ENCODE results near the gene PRKCE. TPM values are rescaled to one million over a fixed set of nuclear protein-coding genes. Genes with fewer than 3 reads are reported as not detected.
A peak's percentile ranks its signal among the peaks of the same experiment; 100 is the strongest.

Gene PRKCE
- polyA plus RNA-seq, 2 donors: 2.6 to 2.9 TPM

DNA sequence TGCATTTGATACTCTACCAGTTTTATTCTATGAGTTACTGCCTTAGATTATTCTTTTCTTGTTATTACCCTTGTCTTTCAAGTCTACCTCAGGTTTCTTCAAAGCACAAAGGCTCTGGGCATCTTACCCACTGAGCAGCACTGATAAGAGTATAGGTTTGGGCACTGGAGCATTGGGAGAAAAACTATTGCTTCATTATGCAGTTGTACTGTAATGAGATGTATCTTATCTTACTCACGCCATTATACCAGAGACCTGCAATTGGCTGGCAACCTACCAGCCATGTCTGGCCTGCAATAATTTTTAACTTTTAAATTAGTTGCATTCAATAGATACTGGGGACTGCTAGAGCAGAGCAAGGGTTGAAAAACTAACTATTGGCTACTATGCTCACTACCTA lies 21.5 kb upstream of the PRKCE start:
- no peaks in the 10 kb centered on the region for H3K36me3 ChIP-seq (ENCODE audit: control insufficient read depth in 2 of 2, insufficient read depth in 2 of 2, low read length in 1 of 2)
- H3K9me3 ChIP-seq (ENCODE audit: control insufficient read depth in 2 of 2, insufficient read depth in 1 of 2, low read depth in 1 of 2, low read length in 1 of 2): no peaks in the 10 kb centered on the region
- H3K4me1 ChIP-seq (ENCODE audit: control insufficient read depth in 2 of 2, insufficient read depth in 2 of 2, low read length in 1 of 2): no peaks in the 10 kb centered on the region
- no peaks in the 10 kb centered on the region for H3K27me3 ChIP-seq (ENCODE audit: control insufficient read depth in 1 of 2, insufficient read depth in 2 of 2, low read length in 2 of 2)
- no peak overlapping the region for H3K4me3 ChIP-seq (ENCODE audit: low read depth in 1 of 2, low read length in 2 of 2)
- 82 to 95% methylated on average over 1 of the region's 1 CpG for WGBS, 2 donors
- no peak overlapping the region for H3K27ac ChIP-seq (ENCODE audit: low read depth in 2 of 2, low read length in 1 of 2)

DNA sequence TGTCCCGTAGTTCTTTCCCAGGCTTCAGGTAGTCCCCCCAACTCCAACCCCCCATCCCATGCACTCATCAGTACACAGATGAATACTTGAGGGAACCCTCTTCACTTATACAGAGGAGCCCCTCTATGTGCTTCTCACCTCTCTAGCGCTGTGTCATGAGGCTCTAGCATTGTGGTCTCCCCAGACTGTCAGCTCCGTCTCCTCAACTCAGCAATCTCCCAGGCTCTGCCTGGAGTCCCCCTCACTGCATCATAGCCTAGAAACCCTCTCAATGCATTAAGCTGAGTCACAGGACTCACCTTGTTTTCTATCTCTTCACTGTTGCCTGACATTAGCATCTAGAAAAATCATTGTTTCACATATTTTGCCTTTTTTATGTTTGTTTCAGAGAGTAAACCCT lies 20.2 kb upstream of the PRKCE start:
- no peak overlapping the region for H3K4me3 ChIP-seq (ENCODE audit: low read depth in 1 of 2, low read length in 2 of 2)
- H3K27me3 ChIP-seq (ENCODE audit: control insufficient read depth in 1 of 2, insufficient read depth in 2 of 2, low read length in 2 of 2): no peaks in the 10 kb centered on the region
- no peaks in the 10 kb centered on the region for H3K4me1 ChIP-seq (ENCODE audit: control insufficient read depth in 2 of 2, insufficient read depth in 2 of 2, low read length in 1 of 2)
- WGBS, 2 donors: 94 to 98% methylated on average over 3 of the region's 3 CpGs
- no peaks in the 10 kb centered on the region for H3K9me3 ChIP-seq (ENCODE audit: control insufficient read depth in 2 of 2, insufficient read depth in 1 of 2, low read depth in 1 of 2, low read length in 1 of 2)
- H3K36me3 ChIP-seq (ENCODE audit: control insufficient read depth in 2 of 2, insufficient read depth in 2 of 2, low read length in 1 of 2): no peaks in the 10 kb centered on the region
- no peak overlapping the region for H3K27ac ChIP-seq (ENCODE audit: low read depth in 2 of 2, low read length in 1 of 2)

DNA sequence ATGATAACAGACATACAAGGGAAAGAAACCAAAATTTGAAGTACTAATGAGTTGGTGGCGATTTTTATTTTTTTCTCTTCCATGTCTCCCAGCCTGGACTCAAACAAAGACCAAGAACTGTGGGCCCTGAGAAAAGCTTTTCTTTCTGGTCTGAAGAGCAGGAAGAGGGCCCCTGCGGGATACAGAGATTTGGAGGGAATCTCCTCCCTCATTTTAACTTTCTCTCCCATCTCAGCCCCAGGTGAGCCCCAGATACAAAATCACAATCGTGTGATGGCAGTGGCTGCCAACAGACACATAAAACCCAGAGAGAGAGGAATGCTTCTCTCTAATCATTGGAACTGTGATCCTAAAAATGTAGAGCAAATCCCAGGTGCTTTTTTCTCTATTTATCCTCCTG lies 19.5 kb upstream of the PRKCE start:
- 69 to 84% methylated on average over 3 of the region's 3 CpGs for WGBS, 2 donors
- Histone ChIP-seq H3K27ac (ENCODE audit: low read depth in 2 of 2, low read length in 1 of 2) (no peak overlapping the region), H3K27me3 (ENCODE audit: control insufficient read depth in 1 of 2, insufficient read depth in 2 of 2, low read length in 2 of 2) (no peaks in the 10 kb centered on the region), H3K4me3 (ENCODE audit: low read depth in 1 of 2, low read length in 2 of 2) (no peak overlapping the region), H3K4me1 (ENCODE audit: control insufficient read depth in 2 of 2, insufficient read depth in 2 of 2, low read length in 1 of 2) (no peaks in the 10 kb centered on the region), H3K9me3 (ENCODE audit: control insufficient read depth in 2 of 2, insufficient read depth in 1 of 2, low read depth in 1 of 2, low read length in 1 of 2) (no peaks in the 10 kb centered on the region), H3K36me3 (ENCODE audit: control insufficient read depth in 2 of 2, insufficient read depth in 2 of 2, low read length in 1 of 2) (no peaks in the 10 kb centered on the region)

DNA sequence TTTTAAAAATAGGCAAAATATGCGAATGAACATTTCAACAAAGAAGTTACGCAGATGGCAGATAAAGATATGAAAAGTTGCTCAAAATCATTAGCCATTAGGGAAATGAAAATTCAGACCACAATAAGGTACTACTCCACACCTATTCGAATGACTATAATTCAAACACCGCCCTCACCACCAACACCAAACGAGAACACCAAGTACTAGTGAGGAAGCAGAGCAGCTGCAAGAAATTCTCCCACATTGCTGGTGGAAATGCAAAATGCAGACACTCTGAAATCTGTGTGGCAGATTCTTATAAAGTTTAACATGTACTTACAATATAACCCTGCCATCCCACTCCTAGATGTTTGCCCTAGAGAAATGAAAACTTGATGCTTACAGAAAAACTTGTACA lies 17.3 kb upstream of the PRKCE start:
- H3K4me3 ChIP-seq (ENCODE audit: low read depth in 1 of 2, low read length in 2 of 2): no peak overlapping the region
- H3K27me3 ChIP-seq (ENCODE audit: control insufficient read depth in 1 of 2, insufficient read depth in 2 of 2, low read length in 2 of 2): no peaks in the 10 kb centered on the region
- no peaks in the 10 kb centered on the region for H3K4me1 ChIP-seq (ENCODE audit: control insufficient read depth in 2 of 2, insufficient read depth in 2 of 2, low read length in 1 of 2)
- H3K36me3 ChIP-seq (ENCODE audit: control insufficient read depth in 2 of 2, insufficient read depth in 2 of 2, low read length in 1 of 2): no peaks in the 10 kb centered on the region
- no peak overlapping the region for H3K27ac ChIP-seq (ENCODE audit: low read depth in 2 of 2, low read length in 1 of 2)
- WGBS, 2 donors: 88% methylated on average over 5 of the region's 5 CpGs
- H3K9me3 ChIP-seq (ENCODE audit: control insufficient read depth in 2 of 2, insufficient read depth in 1 of 2, low read depth in 1 of 2, low read length in 1 of 2): no peaks in the 10 kb centered on the region

- no peaks in the 10 kb centered on the region for H3K27me3 ChIP-seq (ENCODE audit: control insufficient read depth in 1 of 2, insufficient read depth in 2 of 2, low read length in 2 of 2)
- H3K4me3 ChIP-seq (ENCODE audit: low read depth in 1 of 2, low read length in 2 of 2): no peak overlapping the region
- H3K27ac ChIP-seq (ENCODE audit: low read depth in 2 of 2, low read length in 1 of 2): no peak overlapping the region
- no peaks in the 10 kb centered on the region for H3K36me3 ChIP-seq (ENCODE audit: control insufficient read depth in 2 of 2, insufficient read depth in 2 of 2, low read length in 1 of 2)
- WGBS, 2 donors: 82 to 86% methylated on average over 5 of the region's 5 CpGs
- no peaks in the 10 kb centered on the region for H3K9me3 ChIP-seq (ENCODE audit: control insufficient read depth in 2 of 2, insufficient read depth in 1 of 2, low read depth in 1 of 2, low read length in 1 of 2)
- no peaks in the 10 kb centered on the region for H3K4me1 ChIP-seq (ENCODE audit: control insufficient read depth in 2 of 2, insufficient read depth in 2 of 2, low read length in 1 of 2)
Observed at GRCh38 chr2:45636008-45636407, 15.5 kb upstream of the PRKCE start.

GRCh38 chr2:45637440-45637839 lies 14.0 kb upstream of the PRKCE start:
- H3K4me1 ChIP-seq (ENCODE audit: control insufficient read depth in 2 of 2, insufficient read depth in 2 of 2, low read length in 1 of 2): no peaks in the 10 kb centered on the region
- WGBS, 2 donors: 76 to 81% methylated on average over 5 of the region's 5 CpGs

DNA sequence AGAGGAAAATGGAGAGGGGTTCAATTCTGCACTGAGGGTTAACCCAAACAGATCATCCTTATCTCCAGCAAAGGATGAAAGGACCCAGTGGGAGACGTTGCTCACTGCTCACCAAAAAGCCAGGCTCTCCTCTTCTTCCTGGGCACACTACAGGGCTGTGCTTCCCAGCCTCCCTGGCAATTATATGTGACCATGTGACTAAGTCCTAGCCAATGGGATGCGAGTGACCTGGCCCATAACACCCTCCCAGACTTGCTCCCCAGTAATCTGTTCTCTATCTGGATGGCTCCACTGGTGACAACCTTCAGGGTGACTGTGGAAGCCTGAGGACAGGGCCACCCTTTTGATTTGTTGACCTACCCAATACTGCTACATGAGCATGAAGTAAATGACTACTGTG lies 10.9 kb upstream of the PRKCE start:
- Histone ChIP-seq H3K36me3 (ENCODE audit: control insufficient read depth in 2 of 2, insufficient read depth in 2 of 2, low read length in 1 of 2) (no peaks in the 10 kb centered on the region), H3K4me1 (ENCODE audit: control insufficient read depth in 2 of 2, insufficient read depth in 2 of 2, low read length in 1 of 2) (no peaks in the 10 kb centered on the region), H3K9me3 (ENCODE audit: control insufficient read depth in 2 of 2, insufficient read depth in 1 of 2, low read depth in 1 of 2, low read length in 1 of 2) (no peaks in the 10 kb centered on the region), H3K27ac (ENCODE audit: low read depth in 2 of 2, low read length in 1 of 2) (no peak overlapping the region), H3K27me3 (ENCODE audit: control insufficient read depth in 1 of 2, insufficient read depth in 2 of 2, low read length in 2 of 2) (no peaks in the 10 kb centered on the region), H3K4me3 (ENCODE audit: low read depth in 1 of 2, low read length in 2 of 2) (no peak overlapping the region)
- WGBS, 2 donors: 77 to 79% methylated on average over 2 of the region's 2 CpGs

More at GRCh38 chr2:45637440-45637839, 14.0 kb upstream of the PRKCE start:
- Histone ChIP-seq H3K36me3 (ENCODE audit: control insufficient read depth in 2 of 2, insufficient read depth in 2 of 2, low read length in 1 of 2) (no peaks in the 10 kb centered on the region), H3K4me3 (ENCODE audit: low read depth in 1 of 2, low read length in 2 of 2) (no peak overlapping the region), H3K27ac (ENCODE audit: low read depth in 2 of 2, low read length in 1 of 2) (no peak overlapping the region), H3K9me3 (ENCODE audit: control insufficient read depth in 2 of 2, insufficient read depth in 1 of 2, low read depth in 1 of 2, low read length in 1 of 2) (no peaks in the 10 kb centered on the region), H3K27me3 (ENCODE audit: control insufficient read depth in 1 of 2, insufficient read depth in 2 of 2, low read length in 2 of 2) (no peaks in the 10 kb centered on the region)

- no peak overlapping the region for H3K27ac ChIP-seq (ENCODE audit: low read depth in 2 of 2, low read length in 1 of 2)
Observed at GRCh38 chr2:45643095-45643494, 8.4 kb upstream of the PRKCE start.

GRCh38 chr2:45643543-45644542 lies 7.6 kb upstream of the PRKCE start:
- 12 to 15% methylated on average over 40 to 49 of the region's 49 CpGs for WGBS, 2 donors
- Histone ChIP-seq H3K27me3 (ENCODE audit: control insufficient read depth in 1 of 2, insufficient read depth in 2 of 2, low read length in 2 of 2) (no peaks in the 10 kb centered on the region), H3K27ac (ENCODE audit: low read depth in 2 of 2, low read length in 1 of 2) (no peak overlapping the region), H3K36me3 (ENCODE audit: control insufficient read depth in 2 of 2, insufficient read depth in 2 of 2, low read length in 1 of 2) (no peaks in the 10 kb centered on the region), H3K4me1 (ENCODE audit: control insufficient read depth in 2 of 2, insufficient read depth in 2 of 2, low read length in 1 of 2) (peaks cover 0 to 5% of the 10 kb centered on the region in 2 donors), H3K4me3 (ENCODE audit: low read depth in 1 of 2, low read length in 2 of 2) (peak overlapping the region; percentile 48 to 67), H3K9me3 (ENCODE audit: control insufficient read depth in 2 of 2, insufficient read depth in 1 of 2, low read depth in 1 of 2, low read length in 1 of 2) (no peaks in the 10 kb centered on the region)

More at GRCh38 chr2:45643095-45643494, 8.4 kb upstream of the PRKCE start:
- 23 to 25% methylated on average over 11 of the region's 11 CpGs for WGBS, 2 donors
- Histone ChIP-seq H3K27me3 (ENCODE audit: control insufficient read depth in 1 of 2, insufficient read depth in 2 of 2, low read length in 2 of 2) (no peaks in the 10 kb centered on the region), H3K4me3 (ENCODE audit: low read depth in 1 of 2, low read length in 2 of 2) (peak overlapping the region; percentile 48 to 67), H3K4me1 (ENCODE audit: control insufficient read depth in 2 of 2, insufficient read depth in 2 of 2, low read length in 1 of 2) (peaks cover 0 to 5% of the 10 kb centered on the region in 2 donors), H3K9me3 (ENCODE audit: control insufficient read depth in 2 of 2, insufficient read depth in 1 of 2, low read depth in 1 of 2, low read length in 1 of 2) (no peaks in the 10 kb centered on the region), H3K36me3 (ENCODE audit: control insufficient read depth in 2 of 2, insufficient read depth in 2 of 2, low read length in 1 of 2) (no peaks in the 10 kb centered on the region)

- Histone ChIP-seq H3K9me3 (ENCODE audit: control insufficient read depth in 2 of 2, insufficient read depth in 1 of 2, low read depth in 1 of 2, low read length in 1 of 2) (no peaks in the 10 kb centered on the region), H3K4me3 (ENCODE audit: low read depth in 1 of 2, low read length in 2 of 2) (no peak overlapping the region), H3K27ac (ENCODE audit: low read depth in 2 of 2, low read length in 1 of 2) (no peak overlapping the region), H3K4me1 (ENCODE audit: control insufficient read depth in 2 of 2, insufficient read depth in 2 of 2, low read length in 1 of 2) (peaks cover 0 to 5% of the 10 kb centered on the region in 2 donors), H3K36me3 (ENCODE audit: control insufficient read depth in 2 of 2, insufficient read depth in 2 of 2, low read length in 1 of 2) (no peaks in the 10 kb centered on the region), H3K27me3 (ENCODE audit: control insufficient read depth in 1 of 2, insufficient read depth in 2 of 2, low read length in 2 of 2) (no peaks in the 10 kb centered on the region)
- 98 to 99% methylated on average over 2 of the region's 2 CpGs for WGBS, 2 donors
Observed at GRCh38 chr2:45646289-45646688, 5.2 kb upstream of the PRKCE start.

Data from esophagus (tissue), 2 donors.